MM.1S (cell line): ENCODE results near the gene ADARB1.

ENCODE experiments used
- DNase-seq: peaks from one replicate; pipeline ENCODE4 v3.0.0-alpha.2; 2015
- H2AFZ ChIP-seq: fragments of 300-600 bp; sonication (generic); 2 replicates; pipeline ENCODE4 v1.6.0; 2016; ENCODE audit warnings: antibody characterized with exemption, low read length
- H3F3A ChIP-seq: fragments of 300-600 bp; sonication (generic); 2 replicates; pipeline ENCODE4 v1.6.1; 2016; ENCODE audit warnings: mild to moderate bottlenecking, antibody characterized with exemption, low read length, moderate library complexity, mixed read lengths; ENCODE audit not compliant: insufficient read depth
- H3K27ac ChIP-seq: fragments of 300-600 bp; sonication (generic); 2 replicates; pipeline ENCODE4 v1.5.1; 2016; ENCODE audit warnings: mild to moderate bottlenecking, low read length
- H3K27me3 ChIP-seq: fragments of 300-600 bp; sonication (generic); replicated peaks from 2 replicates; pipeline ENCODE4 v1.6.0; 2016; ENCODE audit warnings: low read length; ENCODE audit not compliant: insufficient read depth
- H3K36me3 ChIP-seq: fragments of 300-600 bp; sonication (generic); replicated peaks from 2 replicates; pipeline ENCODE4 v1.6.1; 2016; ENCODE audit warnings: mild to moderate bottlenecking, low read length, mixed read lengths; ENCODE audit not compliant: insufficient read depth
- H3K4me1 ChIP-seq: fragments of 300-600 bp; sonication (generic); 2 replicates; pipeline ENCODE4 v1.6.1; 2016; ENCODE audit warnings: low read length, mixed read lengths
- H3K4me2 ChIP-seq: fragments of 300-600 bp; sonication (generic); 2 replicates; pipeline ENCODE4 v1.6.0; 2016; ENCODE audit warnings: low read depth, low read length
- H3K4me3 ChIP-seq: fragments of 300-600 bp; sonication (generic); 2 replicates; pipeline ENCODE4 v1.5.1; 2016; ENCODE audit warnings: low read length, mixed read lengths
- H3K79me2 ChIP-seq: fragments of 300-600 bp; sonication (generic); 2 replicates; pipeline ENCODE4 v1.6.1; 2016; ENCODE audit warnings: mixed run types, low read length, mixed read lengths
- H3K9ac ChIP-seq: fragments of 300-600 bp; sonication (generic); 2 replicates; pipeline ENCODE4 v1.6.1; 2016; ENCODE audit warnings: low read length, mixed read lengths
- H3K9me2 ChIP-seq: fragments of 300-600 bp; sonication (generic); replicated peaks from 2 replicates; pipeline ENCODE4 v1.6.1; 2016; ENCODE audit warnings: mild to moderate bottlenecking, low read length, mixed read lengths; ENCODE audit not compliant: insufficient read depth
- H3K9me3 ChIP-seq: fragments of 300-600 bp; sonication (generic); replicated peaks from 2 replicates; pipeline ENCODE4 v1.6.1; 2016; ENCODE audit warnings: mild to moderate bottlenecking, low read length, mixed read lengths; ENCODE audit not compliant: insufficient read depth
- H4K20me1 ChIP-seq: fragments of 300-600 bp; sonication (generic); 2 replicates; pipeline ENCODE4 v1.6.1; 2016; ENCODE audit warnings: mild to moderate bottlenecking, low read length, moderate library complexity, mixed read lengths; ENCODE audit not compliant: insufficient read depth
- CTCF ChIP-seq: fragments of 300-600 bp; sonication (generic); IDR thresholded peaks from 2 replicates; pipeline ENCODE4 v1.5.1; 2016; ENCODE audit warnings: antibody characterized with exemption, low read length, mixed read lengths
- EZH2 ChIP-seq: fragments of 300-600 bp; sonication (generic); optimal IDR thresholded peaks from 2 replicates; pipeline ENCODE3; 2017; ENCODE audit warnings: low read depth, mild to moderate bottlenecking, antibody characterized with exemption, low read length, mixed read lengths
- EZH2phosphoT487 ChIP-seq: fragments of 300-600 bp; sonication (generic); IDR thresholded peaks from 2 replicates; pipeline ENCODE4 v1.6.1; 2018; ENCODE audit warnings: antibody characterized with exemption, low read length

Gene ADARB1

GRCh38 chr21:45034556-45035476, 39.6 kb upstream of the ADARB1 start:
- no peaks in the 10 kb centered on the region for H3K9me2 ChIP-seq
- H4K20me1 ChIP-seq: no peaks in the 10 kb centered on the region
- H3K4me2 ChIP-seq: no peak overlapping the region
- no peak overlapping the region for H2AFZ ChIP-seq
- no peaks in the 10 kb centered on the region for H3F3A ChIP-seq
- TF ChIP-seq CTCF (no peak), EZH2phosphoT487 (no peak), EZH2 (no peak)
- no peaks in the 10 kb centered on the region for H3K79me2 ChIP-seq
- H3K36me3 ChIP-seq: no peaks in the 10 kb centered on the region
- H3K27ac ChIP-seq: no peak overlapping the region
- H3K27me3 ChIP-seq: peaks cover 99% of the 10 kb centered on the region
- H3K4me3 ChIP-seq: no peak overlapping the region
- H3K4me1 ChIP-seq: no peaks in the 10 kb centered on the region
- no peak for DNase-seq
- no peaks in the 10 kb centered on the region for H3K9me3 ChIP-seq
- H3K9ac ChIP-seq: no peak overlapping the region

DNA sequence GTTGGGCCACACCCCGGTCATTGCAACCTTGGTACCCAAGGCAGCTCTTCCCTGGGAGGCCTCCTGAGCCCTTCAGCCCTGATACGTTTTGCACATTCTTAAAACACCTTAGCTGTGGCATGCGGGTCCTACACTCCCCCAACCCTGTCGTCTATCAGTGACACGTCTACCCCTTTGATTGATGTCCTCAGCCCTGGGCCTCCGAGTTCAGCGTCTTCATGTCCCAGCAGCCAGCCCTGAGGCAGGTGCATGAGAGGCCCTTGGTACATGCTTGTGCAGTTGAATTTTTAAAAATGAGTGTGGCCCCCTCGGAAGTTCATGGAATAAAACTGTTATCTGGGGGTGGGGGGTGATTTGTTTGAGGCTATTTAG, 38.9 kb upstream of the ADARB1 start:
- Histone ChIP-seq H3K9ac (no peak overlapping the region), H2AFZ (no peak overlapping the region), H3K36me3 (no peaks in the 10 kb centered on the region), H3K4me3 (no peak overlapping the region), H3K9me2 (no peaks in the 10 kb centered on the region), H3K4me1 (no peaks in the 10 kb centered on the region), H4K20me1 (no peaks in the 10 kb centered on the region), H3K27me3 (peaks cover 99% of the 10 kb centered on the region), H3K9me3 (no peaks in the 10 kb centered on the region), H3K4me2 (no peak overlapping the region), H3K27ac (no peak overlapping the region), H3K79me2 (no peaks in the 10 kb centered on the region), H3F3A (no peaks in the 10 kb centered on the region)
- DNase-seq: no peak
- TF ChIP-seq CTCF: no peak
- TF ChIP-seq EZH2: no peak

GRCh38 chr21:45036630-45037029, 37.8 kb upstream of the ADARB1 start:
- no peaks in the 10 kb centered on the region for H3K9me2 ChIP-seq
- no peaks in the 10 kb centered on the region for H3K9me3 ChIP-seq
- no peak overlapping the region for H3K4me3 ChIP-seq
- H4K20me1 ChIP-seq: no peaks in the 10 kb centered on the region
- H3K36me3 ChIP-seq: no peaks in the 10 kb centered on the region
- TF ChIP-seq CTCF (no peak), EZH2phosphoT487 (no peak), EZH2 (no peak)
- no peak for DNase-seq
- no peaks in the 10 kb centered on the region for H3K79me2 ChIP-seq
- peaks cover 99% of the 10 kb centered on the region for H3K27me3 ChIP-seq
- no peak overlapping the region for H2AFZ ChIP-seq
- no peak overlapping the region for H3K4me2 ChIP-seq
- no peak overlapping the region for H3K27ac ChIP-seq
- H3F3A ChIP-seq: no peaks in the 10 kb centered on the region
- H3K4me1 ChIP-seq: 0 out of 2 replicates have a peak, but pooled peaks cover 3% of the 10 kb centered on the region
- no peak overlapping the region for H3K9ac ChIP-seq
